Measurements from ENCODE around the gene DTX3. TPM values are rescaled to one million over a fixed set of nuclear protein-coding genes. Genes with fewer than 3 reads are reported as not detected.

Gene DTX3
- total and polyA plus RNA-seq, 2 of the 13 experiments (the other 11 are each of a cell fraction or from before 2014, with no cell fraction given) = 9.0 to 27.2 TPM

DNA sequence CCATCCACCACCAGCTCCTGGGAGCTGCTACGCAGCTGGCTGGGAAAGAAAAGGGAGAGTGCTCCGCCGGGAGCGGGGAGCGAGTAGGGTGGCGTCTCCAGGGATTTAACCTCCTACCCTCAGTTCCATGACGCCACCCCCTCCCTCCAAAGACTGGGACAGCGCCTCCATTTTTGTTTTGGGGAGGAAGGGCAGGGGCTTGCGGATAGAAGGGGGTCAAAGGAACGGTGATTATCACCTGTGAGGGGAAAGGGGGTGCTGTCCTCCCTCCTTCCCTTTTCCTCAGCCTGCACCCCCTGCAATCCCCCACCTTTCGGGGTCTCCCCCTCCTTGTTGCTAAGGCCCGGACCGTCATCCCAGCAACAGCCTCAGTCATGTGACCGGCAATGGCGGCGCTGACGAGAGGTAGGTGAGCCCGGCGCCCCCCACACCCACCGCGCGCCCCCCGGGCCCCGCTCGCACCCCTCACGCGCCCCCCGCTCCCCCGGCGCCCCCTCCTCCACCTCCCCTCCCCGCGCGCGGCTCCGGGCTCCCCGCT lies at the start of gene DTX3 (continued):
- TF ChIP-seq SAP130 (CRISPR knock-in tag; IDR thresholded peaks at IDR 0.05; ENCODE audit: low read depth) (0 out of 2 replicates have a peak, but pooled peaks have one; percentile 1), SMAD9 (CRISPR knock-in tag; IDR thresholded peaks at IDR 0.05) (no peak)
- TF ChIP-seq, protein P1, sequence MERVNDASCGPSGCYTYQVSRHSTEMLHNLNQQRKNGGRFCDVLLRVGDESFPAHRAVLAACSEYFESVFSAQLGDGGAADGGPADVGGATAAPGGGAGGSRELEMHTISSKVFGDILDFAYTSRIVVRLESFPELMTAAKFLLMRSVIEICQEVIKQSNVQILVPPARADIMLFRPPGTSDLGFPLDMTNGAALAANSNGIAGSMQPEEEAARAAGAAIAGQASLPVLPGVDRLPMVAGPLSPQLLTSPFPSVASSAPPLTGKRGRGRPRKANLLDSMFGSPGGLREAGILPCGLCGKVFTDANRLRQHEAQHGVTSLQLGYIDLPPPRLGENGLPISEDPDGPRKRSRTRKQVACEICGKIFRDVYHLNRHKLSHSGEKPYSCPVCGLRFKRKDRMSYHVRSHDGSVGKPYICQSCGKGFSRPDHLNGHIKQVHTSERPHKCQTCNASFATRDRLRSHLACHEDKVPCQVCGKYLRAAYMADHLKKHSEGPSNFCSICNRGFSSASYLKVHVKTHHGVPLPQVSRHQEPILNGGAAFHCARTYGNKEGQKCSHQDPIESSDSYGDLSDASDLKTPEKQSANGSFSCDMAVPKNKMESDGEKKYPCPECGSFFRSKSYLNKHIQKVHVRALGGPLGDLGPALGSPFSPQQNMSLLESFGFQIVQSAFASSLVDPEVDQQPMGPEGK (CRISPR knock-in tag; IDR thresholded peaks at IDR 0.05) = 0 out of 2 replicates have a peak, but pooled peaks have one; percentile 10

DNA sequence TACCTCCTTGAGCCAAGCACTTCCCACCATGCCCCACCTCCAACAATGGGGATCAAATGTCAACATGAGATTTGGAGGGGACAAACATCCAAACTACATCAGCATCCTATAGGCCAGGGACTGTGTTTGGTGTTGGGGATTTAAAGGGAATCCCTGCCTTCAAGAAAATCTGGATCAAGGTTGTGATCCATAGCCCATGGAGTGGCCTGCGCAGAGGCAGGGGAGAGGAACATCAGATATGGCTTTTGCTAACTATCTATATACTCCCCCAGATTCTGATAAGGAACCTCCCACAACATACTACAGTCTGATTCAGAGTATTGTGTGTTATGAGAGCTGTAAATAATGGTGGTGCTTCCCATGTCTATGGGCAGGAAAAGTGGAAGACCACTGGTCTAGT lies 49.7 kb upstream of the DTX3 start:
- FAIRE-seq (no peak), DNase-seq (ENCODE audit: low spot score) (no peak), ATAC-seq (no peak)
- Histone ChIP-seq H3K9me3 (ENCODE audit: low read length) (no peaks in the 10 kb centered on the region), H4K20me1 (ENCODE audit: insufficient read depth, low read length) (no peaks in the 10 kb centered on the region), H3K36me3 (replicated peaks in 1 of 2; ENCODE audit: control insufficient read depth in 1 of 2, insufficient read depth in 2 of 2, low read length in 2 of 2) (no peaks in the 10 kb centered on the region), H3K4me1 (ENCODE audit: insufficient read depth, low read length) (peaks cover 22% of the 10 kb centered on the region), H3K9ac (ENCODE audit: insufficient read depth, low read depth, low read length) (no peak overlapping the region), H3K4me3 (replicated peaks in 1 of 3; ENCODE audit: insufficient read depth in 1 of 3, low read depth in 2 of 3, low read length in 3 of 3) (no peak overlapping the region), H3K27me3 (ENCODE audit: control insufficient read depth in 1 of 2, insufficient read depth in 2 of 2, low read length in 2 of 2) (peaks cover 1 to 10% of the 10 kb centered on the region in 2 experiments; a peak in 3 of 5 replicates), H2AFZ (ENCODE audit: low read length) (no peak overlapping the region), H3K4me2 (ENCODE audit: low read depth, low read length) (no peak overlapping the region), H3K27ac (ENCODE audit: extremely low read length, insufficient read depth, low read length) (no peak overlapping the region), H3K79me2 (ENCODE audit: insufficient read depth, low read length) (no peaks in the 10 kb centered on the region)
- 86% methylated on average over 1 of the region's 1 CpG for WGBS (ENCODE audit: low lambda C conversion rate)
- no TSS peak for BruUV-seq (replicated peaks)
- ChIA-PET POLR2A (no interaction called here), CTCF (ENCODE audit: low intra/inter-chr PET ratio, low total read pairs) (no interaction called here)
- intact Hi-C loops (cut with micrococcal nuclease; ENCODE audit: unreplicated experiment) (no loop called here), in situ Hi-C loops (cut with HindIII; ENCODE audit: extremely low pct_ligation_motif_present, low pct_unique_long_range_greater_than_20kb) (no loop called here)
- TF ChIP-seq, protein P2, sequence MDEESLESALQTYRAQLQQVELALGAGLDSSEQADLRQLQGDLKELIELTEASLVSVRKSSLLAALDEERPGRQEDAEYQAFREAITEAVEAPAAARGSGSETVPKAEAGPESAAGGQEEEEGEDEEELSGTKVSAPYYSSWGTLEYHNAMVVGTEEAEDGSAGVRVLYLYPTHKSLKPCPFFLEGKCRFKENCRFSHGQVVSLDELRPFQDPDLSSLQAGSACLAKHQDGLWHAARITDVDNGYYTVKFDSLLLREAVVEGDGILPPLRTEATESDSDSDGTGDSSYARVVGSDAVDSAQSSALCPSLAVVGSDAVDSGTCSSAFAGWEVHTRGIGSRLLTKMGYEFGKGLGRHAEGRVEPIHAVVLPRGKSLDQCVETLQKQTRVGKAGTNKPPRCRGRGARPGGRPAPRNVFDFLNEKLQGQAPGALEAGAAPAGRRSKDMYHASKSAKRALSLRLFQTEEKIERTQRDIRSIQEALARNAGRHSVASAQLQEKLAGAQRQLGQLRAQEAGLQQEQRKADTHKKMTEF (CRISPR knock-in tag; IDR thresholded peaks at IDR 0.05) = no peak
- TF ChIP-seq HNRNPH1 (optimal IDR thresholded peaks at IDR 0.05; ENCODE audit: low read depth, low read length) (no peak), EZH2 (conservative IDR thresholded peaks at IDR 0.05; ENCODE audit: low read depth, low read length) (no peak), HOXA5 (CRISPR knock-in tag; IDR thresholded peaks at IDR 0.05) (no peak)

Measured in HepG2 (cell line).